ENCODE data around the gene PMFBP1. TPM values are rescaled to one million over a fixed set of nuclear protein-coding genes. Genes with fewer than 3 reads are reported as not detected.
"Not testable (repeated sequence)": the region's sequence is repeated elsewhere in the genome, so short reads cannot be mapped to it uniquely, and the experiment has no call there.

Gene PMFBP1
- total RNA-seq, 1 donor, result 0.31 TPM

DNA sequence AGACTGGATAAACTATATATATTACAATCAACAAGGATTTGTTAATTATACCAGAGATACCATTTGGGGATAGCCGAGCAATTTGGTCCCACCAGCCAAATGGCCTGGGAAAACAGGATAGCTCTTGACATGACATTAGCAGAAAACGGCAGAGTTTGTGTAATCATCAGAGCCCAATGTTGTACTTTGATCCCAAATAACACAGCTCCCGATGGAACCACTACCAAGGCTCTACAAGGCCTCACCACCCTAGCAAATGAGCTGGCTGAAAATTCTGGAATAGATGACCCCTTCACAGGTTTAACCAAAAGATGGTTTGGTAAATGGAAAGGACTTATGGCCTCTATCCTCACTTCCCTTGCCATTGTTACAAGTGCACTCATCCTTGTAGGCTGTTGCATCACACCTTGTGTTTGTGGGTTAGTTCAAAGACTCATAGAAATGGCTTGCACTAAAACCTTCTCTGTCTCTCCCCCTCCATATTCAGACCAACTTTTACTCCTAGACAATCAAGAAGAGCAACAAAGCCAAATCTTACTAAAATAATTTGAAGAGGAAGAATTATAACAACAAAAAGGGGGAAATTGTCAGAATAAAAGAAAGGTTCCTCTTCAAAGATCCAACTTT is 88.1 kb downstream of the PMFBP1 start:
- Histone ChIP-seq H3K27me3 (ENCODE audit: insufficient read depth, low read length) (no peaks in the 10 kb centered on the region), H3K9me3 (ENCODE audit: low read depth, low read length) (peaks cover 6% of the 10 kb centered on the region), H3K4me3 (ENCODE audit: low read length) (no peak overlapping the region), H3K4me1 (ENCODE audit: insufficient read depth, low read length) (no peaks in the 10 kb centered on the region)

DNA sequence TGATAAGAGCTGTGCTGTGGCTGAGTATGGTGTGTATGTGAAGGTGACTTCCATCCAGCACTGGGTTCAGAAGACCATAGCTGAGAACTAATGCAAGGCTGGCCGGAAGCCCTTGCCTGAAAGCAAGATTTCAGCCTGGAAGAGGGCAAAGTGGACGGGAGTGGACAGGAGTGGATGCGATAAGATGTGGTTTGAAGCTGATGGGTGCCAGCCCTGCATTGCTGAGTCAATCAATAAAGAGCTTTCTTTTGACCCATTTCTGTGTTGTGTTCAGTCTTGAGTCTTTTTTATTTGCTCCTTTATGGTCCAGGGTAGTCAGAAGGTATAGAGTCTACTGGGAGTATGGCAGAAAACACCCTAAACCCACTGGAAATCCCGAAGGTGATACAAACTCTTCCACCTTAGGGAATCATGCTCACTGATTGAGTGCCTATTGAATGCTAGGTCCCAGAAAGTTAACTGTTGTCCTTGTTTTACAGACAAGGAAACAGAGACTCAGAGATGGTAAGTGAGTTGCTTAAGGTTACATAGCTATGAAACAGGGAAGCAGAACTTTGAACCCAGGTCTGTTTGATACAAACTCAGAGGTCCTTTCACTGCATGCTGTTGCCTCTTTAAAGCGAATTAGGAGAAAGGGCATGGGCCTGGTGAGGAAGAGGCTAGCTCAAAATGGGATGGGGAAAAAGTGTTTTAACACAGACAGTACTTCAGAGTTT is 94.8 kb downstream of the PMFBP1 start:
- not testable (repeated sequence) for H3K9me3 ChIP-seq (ENCODE audit: low read depth, low read length); H3K4me3 ChIP-seq (ENCODE audit: low read length); H3K27me3 ChIP-seq (ENCODE audit: insufficient read depth, low read length); H3K4me1 ChIP-seq (ENCODE audit: insufficient read depth, low read length)

DNA sequence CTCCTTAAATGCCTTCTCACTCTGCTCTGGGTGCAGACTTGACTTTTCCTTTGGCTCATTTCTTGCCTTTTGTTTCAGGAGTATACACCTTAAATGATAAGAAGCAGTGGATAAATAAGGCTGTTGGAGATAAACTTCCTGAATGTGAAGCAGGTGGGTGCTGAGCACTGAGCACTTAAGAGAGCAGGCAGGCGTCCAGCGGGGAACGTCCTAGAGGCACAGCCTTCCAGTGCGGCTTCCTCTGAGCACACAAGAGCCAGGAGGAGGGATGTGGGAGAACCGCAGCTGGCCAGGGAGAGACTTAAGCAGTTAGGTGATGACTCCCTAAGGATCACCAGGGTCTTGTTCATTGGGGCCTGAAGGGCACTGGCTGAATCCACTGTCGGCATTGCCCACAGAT is 96.9 kb downstream of the PMFBP1 start:
- not testable (repeated sequence) for H3K27me3 ChIP-seq (ENCODE audit: insufficient read depth, low read length); H3K4me1 ChIP-seq (ENCODE audit: insufficient read depth, low read length); H3K4me3 ChIP-seq (ENCODE audit: low read length); H3K9me3 ChIP-seq (ENCODE audit: low read depth, low read length)

DNA sequence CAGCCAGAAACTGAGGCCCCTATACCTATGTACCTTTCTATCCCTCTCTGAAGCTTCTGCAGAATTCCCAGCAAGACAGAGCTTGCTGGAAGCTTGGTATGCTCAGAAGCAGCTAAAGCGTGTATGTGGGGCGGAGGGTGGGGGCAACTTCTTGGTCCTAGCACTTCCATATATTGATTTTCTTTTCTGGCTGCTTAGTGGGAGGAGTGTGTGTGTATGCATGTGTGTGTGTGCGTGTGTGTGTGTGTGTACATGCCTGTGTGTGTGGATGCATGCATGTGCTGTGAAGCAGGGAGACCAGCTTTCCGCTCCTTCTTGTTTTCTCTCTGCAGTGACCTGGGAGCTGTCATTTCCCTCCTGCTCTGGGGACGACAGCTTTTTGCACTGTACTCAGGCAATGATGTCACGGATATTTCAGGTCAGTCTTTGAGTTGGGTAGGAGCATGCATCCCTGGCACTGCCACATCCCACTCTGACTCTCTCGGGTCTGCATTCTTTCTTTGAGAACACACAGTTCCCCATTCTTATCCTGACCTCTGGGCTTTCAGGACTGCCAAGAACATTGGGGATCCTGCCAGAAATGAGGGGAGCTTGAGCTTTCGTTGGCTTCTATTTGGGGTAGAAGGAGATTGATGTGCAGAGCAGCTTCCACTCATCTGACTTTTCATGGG is 98.3 kb downstream of the PMFBP1 start:
- no peaks in the 10 kb centered on the region for H3K27me3 ChIP-seq (ENCODE audit: insufficient read depth, low read length)

DNA sequence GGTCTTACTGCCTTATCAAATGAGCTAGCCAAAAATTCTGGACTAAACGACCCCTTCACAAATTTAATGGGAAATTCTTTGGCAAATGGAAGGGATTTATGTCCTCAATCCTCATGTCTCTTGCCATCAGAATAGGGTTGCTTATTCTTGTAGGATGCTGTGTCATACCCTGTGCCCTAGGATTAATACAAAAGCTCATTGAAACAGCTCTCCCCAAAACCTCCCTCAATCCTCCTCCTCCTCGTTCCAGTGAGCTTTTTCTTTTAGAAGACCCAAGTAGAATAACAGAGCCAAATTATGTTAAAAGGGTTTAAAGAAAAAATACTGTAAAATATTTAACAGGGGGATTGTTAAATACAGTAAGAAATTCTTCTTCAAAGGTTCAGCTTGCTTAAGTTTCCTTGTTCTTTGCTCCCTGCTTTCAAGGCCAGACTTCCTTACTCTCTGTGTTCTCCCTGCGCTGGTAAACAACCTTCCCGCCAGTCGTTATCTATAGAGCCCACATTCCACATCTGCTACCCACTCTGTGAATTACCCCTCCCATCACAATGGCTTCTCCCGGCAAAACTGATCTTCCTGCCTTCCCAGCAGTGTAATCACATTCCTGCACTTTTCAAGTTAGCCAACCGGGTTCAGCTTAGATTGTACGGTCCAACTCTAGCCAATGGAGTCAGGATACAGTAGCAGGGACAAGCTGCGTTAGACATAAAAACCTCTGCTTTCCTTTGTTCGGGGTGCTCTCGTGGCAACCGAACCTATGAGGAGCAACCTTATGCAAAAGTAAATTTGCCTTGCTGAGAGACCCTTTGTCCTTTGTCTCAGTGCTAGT is 99.2 kb downstream of the PMFBP1 start:
- H3K27me3 ChIP-seq (ENCODE audit: insufficient read depth, low read length), result no peaks in the 10 kb centered on the region
- no peaks in the 10 kb centered on the region for H3K4me1 ChIP-seq (ENCODE audit: insufficient read depth, low read length)
- no peak overlapping the region for H3K4me3 ChIP-seq (ENCODE audit: low read length)
- H3K9me3 ChIP-seq (ENCODE audit: low read depth, low read length), result no peaks in the 10 kb centered on the region

More for the DNA sequence above, 98.3 kb downstream of the PMFBP1 start:
- Histone ChIP-seq H3K4me1 (ENCODE audit: insufficient read depth, low read length) (no peaks in the 10 kb centered on the region), H3K4me3 (ENCODE audit: low read length) (no peak overlapping the region), H3K9me3 (ENCODE audit: low read depth, low read length) (no peaks in the 10 kb centered on the region)

Other genes with a start within 250 kb of the PMFBP1 start
- gene PKD1L3, start 171.8 kb downstream of the PMFBP1 start, total RNA-seq, result 0.10 TPM
- 0.94 TPM for gene DHODH, start 163.4 kb downstream of the PMFBP1 start, total RNA-seq
- 16.1 TPM for gene HP, start 117.7 kb downstream of the PMFBP1 start, total RNA-seq
- not detected for gene HPR, start 108.9 kb downstream of the PMFBP1 start, total RNA-seq
- 10.9 TPM for gene TXNL4B, start 78.5 kb downstream of the PMFBP1 start, total RNA-seq
- 38.0 TPM for gene DHX38, start 78.3 kb downstream of the PMFBP1 start, total RNA-seq